A204.1 (cell line): ENCODE measurements around the gene AXIN2.

ENCODE experiments used
- FAIRE-seq: peaks from 2 replicates; lab custom pipeline; 2012; peaks lifted over from hg19 to GRCh38; lab: Jason Lieb, UNC

The AXIN2 gene

DNA sequence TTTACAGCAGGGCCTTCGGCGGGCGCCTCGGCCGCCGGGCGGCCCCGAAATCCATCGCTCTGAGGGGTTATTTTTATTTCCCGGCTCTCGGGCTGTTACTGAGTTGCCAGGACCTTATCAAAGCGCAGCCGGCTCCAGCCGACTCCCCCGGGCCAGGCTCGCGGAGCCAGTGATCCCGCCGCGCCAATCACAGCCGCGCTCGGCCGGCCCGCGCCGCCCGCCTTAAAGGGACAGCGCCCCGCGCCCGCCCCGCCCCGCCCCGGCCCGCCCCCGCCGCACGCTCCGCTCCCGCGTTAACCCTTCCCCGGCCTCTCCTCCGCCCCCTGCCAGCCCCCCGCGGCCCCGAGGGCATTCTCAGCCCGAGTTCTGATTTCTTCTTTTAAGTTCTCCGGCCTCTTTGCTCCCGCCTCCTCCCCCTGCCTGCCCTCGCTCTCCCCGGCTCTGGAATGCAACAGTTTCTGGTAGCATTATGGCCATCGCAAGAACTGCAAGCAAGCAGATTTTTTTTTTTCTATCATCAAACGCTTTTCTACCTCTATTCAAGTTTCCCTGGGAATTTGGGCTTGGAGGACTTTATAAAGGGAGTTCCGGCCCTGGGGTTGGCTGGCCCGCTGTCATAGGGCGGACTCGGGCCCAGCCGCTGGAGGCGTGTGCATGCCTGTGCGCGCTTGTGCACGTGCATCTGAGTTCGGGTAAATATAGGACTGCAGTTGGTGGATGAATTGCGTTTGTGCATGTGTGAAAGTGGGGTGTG is at the start of gene AXIN2:
AXIN2 (minus strand) TSS at position 197 of the 754 bp plus-strand sequence. CDS start 3,028 bp downstream, outside the sequence.
- no peak for FAIRE-seq

DNA sequence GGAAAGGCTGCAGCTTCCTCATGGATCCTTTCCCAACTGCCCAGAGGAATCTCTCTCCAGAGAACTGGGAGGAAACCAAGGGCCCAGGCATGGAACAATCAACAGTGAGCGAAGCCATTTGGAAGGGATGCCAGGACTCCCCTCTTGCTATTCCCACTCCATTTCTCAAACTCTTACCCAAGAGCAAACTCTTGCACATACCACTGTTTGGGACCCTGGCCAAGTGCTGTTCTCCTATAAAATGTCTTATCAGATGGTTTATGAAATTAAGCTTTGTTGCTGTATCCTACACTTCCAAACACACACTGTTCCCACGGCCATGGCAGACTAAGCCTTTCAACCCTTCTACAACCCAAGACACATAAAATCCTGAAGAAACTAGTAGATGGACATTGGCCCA is 48.3 kb upstream of the AXIN2 start:
- FAIRE-seq: no peak

GRCh38 chr17:65609286-65609685 is 47.8 kb upstream of the AXIN2 start:
- FAIRE-seq: no peak

DNA sequence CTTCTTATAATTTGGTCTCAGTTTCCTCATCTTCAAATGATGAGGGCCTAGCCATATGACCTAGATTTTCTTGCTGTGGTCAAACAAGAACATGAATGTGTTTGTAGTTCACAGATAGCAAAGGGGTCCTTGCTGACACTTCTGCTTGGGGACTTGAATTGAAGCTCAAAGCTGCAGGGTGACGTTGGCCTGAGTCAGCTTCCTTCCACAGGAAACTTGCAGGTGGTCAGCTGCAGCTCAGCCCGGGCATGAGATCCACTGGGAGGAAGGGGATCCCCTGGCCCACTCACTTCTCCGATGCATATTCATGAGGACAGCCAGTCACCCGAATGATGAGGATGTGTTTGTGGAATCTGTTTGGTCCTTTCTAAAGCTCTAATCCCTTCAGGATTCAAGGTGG is 42.6 kb upstream of the AXIN2 start:
- FAIRE-seq: no peak

DNA sequence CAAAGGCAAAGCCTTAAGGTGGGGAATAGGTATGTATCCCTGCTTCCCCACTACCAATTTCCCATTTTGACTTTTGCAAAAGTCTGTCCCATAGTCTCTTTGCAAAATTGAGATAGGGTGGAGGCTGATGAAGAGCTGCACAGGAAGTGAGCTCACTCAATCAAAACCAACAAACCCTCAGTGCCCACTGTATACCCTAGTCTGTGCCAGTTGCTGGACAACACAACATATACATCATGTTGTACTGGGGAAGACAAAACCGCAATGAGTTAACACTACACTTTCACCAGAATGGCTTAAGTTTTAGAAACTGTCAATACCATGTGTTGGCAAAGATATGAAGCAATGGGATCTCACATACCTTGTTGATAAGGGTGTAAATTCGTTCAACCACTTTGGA is 40.4 kb upstream of the AXIN2 start:
- FAIRE-seq: no peak

DNA sequence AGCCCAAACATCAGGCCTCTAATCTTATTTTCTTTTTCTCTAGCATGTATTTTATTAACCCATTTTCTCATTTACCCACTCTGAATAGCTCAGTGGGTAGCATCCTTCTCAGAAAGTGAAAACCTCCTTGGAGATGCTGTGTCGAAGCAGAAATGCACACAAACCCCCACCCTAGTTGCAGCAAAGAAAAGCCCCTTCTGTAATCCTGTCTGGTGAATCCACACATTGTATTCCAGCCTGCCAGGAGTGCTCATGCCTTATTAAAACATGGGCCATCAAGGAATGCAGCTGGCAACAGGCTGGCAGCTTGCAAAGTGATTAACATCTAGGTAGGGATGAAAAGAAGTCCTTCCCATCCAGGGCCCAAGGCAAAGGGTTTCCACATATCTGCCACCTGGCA is 39.7 kb upstream of the AXIN2 start:
- no peak for FAIRE-seq

DNA sequence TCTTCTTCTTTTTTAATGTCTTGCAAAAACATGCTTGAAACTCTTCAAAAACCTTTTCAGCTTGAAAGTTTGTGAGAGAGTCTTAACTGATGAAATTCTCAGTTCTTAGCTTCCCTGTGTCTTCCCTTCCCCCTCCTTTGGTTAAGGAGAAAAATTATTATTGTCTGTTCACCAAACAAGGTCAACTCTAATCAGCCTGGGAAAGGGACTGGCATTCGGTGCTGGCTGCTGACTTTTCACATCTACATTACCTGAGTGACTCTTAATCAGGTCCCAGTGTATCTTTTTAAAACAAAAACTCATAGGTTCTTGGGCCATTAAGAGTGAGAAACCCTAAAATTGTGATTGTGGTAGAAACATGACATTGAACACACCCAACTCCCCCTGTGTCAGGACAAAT is 39.1 kb upstream of the AXIN2 start:
- FAIRE-seq: no peak

- FAIRE-seq: no peak
Observed at GRCh38 chr17:65599650-65600049, 38.2 kb upstream of the AXIN2 start.

- no peak for FAIRE-seq
Observed at GRCh38 chr17:65598746-65599145, 37.3 kb upstream of the AXIN2 start.

- no peak for FAIRE-seq
Observed at GRCh38 chr17:65595071-65595656, 33.7 kb upstream of the AXIN2 start.

DNA sequence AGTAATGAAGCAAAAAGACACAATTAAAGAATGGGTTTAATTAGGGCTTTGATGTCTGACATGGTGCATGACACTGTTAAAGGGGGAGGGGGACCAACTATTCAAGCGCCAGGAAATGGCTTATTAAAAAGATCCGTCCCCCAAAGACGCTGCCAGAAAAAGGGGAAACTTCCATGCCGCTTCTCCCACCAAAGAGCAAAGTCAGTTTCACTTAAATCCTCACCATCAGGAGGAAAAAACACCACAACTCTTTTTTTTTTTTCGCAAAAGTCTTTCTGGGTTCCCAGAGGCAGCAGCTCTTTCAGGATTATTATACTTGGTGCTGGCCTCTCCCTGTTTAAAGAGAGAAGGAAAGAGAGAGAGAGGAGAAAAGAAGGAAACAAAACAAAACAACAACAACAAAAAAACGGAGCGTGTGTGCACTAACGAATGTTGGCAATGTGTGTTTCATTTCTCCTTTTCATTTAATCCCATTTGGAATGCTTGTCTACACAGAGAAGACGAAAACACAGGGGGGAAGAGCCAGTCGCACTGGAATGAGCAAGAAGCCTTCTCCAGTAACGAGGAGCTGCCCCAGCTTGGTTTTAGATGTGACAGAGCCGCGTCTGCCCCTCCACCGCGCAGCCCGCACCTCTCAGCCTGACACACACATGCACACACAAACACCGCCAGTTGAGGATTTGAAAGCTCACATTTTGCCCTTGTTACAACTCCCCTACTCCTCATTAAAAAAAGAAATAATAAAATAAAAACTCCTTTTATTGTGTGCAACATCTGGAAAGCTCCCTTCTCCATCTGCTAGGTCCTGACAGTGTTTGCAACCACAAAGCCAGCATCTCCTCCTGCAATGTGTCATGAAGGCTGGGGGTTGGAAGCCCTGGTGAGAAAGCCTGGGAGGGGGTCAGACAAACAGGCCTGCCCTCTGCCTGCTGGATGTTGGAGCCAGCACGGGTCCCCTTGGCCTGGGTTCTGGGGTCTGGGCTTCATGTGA is 32.7 kb upstream of the AXIN2 start:
- no peak for FAIRE-seq

GRCh38 chr17:65593092-65593854 is 31.8 kb upstream of the AXIN2 start:
- no peak for FAIRE-seq

DNA sequence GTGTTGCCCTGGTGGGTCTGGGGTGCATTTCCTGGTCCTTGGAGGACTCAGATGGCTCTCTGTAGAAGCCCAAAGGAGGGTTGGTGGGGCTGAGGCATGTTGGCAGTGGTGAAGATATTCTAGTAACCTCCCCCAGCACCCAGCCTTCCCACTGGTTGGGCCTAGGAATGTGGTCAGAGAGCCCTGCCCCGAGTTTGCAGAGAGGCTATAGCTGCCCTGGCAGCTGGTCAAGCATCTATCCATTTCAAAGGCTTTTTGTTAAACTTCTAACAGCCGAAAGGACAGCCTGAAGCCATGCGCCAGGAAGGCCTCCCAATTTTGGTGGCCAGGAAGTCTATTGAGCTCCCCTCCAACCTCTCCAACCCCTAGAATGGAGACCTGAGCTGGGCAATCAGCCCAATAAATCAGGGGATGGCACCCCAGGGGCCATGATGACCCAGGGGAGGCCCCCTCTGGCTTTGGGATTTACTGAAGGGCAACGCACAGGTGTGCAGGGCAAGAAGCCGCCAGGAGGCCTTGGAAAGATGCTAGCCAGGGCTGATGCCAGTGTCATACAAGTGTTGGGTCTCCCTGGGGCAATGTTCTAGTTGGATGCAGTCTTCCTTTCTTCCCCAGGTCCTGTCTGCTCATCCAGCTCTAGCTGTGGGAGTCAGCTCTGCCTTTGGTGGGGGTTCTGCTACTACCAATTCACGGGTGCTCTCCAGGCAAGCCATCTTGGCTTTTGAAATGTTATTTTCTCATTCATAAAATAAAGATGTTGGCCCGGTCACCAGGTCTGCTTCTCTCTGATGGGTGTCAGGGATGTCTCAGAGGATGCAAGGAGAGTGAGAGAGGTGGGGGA is 30.9 kb upstream of the AXIN2 start:
- FAIRE-seq: no peak

GRCh38 chr17:65589321-65589720 is 27.9 kb upstream of the AXIN2 start:
- FAIRE-seq: no peak

GRCh38 chr17:65588181-65588808 is 26.8 kb upstream of the AXIN2 start:
- FAIRE-seq: no peak

DNA sequence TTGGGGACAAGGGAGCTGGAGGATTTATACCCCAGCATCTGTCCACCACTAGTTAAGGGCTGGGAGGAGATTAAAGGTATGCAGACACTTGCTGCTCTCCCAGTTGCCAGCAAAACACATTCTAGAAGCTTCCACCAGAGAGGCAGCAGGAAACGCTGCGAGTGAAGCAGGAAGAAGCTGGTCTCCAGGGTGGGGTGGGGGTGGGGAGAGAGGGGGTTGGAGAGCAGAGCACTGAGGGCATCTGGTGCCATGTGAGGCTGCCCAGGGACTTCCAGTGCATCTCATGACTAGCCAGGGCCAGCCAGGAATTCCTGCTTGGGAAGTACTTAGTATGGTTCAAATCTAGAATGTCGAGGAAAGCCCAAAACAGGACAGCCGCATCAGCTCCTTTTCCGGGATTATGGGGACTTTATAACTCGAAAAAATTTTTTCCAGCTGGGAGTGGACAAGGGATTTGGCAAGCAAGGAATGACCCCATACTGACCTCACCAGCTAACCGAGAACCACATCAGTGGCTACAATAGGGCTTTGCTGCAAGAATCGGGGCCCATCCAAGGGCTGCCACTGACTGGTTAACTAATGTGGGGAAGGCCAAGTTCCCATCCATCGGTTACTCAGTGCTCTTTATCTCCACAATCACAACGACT is 26.2 kb upstream of the AXIN2 start:
- FAIRE-seq: no peak

DNA sequence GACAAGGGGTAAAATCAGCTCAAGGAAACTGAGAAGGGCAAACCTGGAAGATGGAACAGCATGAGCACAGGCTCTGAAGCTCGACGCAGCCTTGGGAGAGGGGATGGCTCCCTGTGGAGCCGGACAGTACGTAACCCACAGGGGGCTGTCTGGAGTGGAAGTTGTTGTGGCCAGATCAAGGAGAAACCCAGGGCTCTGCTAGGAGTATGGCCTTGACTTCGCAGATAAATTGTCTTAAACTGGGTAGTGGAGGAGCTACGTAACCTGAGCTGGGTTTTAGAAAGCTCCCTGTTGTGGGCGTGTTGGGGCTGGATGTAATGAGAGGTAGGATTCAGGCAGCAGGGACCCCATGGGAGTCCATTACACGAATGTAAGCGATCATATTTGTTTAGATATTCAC is 25.5 kb upstream of the AXIN2 start:
- no peak for FAIRE-seq

DNA sequence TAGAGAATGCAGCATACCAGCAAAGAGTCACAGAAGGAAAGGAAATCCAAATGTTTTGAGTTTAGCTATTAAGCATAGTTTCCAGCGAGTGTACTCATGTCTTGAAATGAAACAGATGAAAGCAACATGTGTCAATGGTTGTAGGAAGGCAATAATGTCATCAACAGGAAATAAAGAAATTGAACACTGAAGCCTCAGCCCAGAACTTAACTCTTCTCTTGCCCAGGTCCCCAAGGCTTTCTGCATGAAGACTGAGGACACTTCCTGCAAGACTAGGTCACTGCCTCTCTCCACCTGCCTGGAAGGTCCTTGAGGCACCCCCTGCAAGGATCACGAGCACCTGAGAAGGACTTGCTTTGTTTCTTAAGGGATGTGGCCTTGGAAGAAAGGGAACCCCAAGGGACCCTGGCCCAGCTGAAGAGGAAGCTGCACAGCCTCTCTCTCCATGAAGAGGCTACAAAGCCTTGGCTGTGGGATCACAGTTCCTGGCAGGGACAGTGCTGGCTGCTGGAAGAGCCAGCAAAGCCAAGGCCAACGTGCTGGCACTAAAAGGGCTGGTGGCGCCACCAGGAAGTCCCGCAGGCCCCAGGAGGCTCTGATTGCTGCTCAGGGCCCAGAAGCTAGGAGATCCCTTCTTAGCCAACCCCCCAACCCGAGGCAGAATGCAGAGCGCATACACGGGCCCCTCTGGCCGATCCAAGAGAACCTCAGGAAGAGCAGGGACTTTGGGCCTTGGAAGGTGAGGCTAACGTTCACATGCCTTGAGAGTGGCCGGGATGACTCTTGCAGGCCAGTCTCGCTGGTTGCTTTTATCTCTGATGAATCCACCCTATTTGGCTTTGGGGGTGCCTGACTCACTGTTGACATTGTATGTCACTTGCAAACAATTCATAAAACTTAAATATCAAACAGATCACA is 23.4 kb upstream of the AXIN2 start:
- no peak for FAIRE-seq
